Neuronal stem cell (in vitro differentiated cells): ENCODE data around the gene ALDOC.

ENCODE experiments used
- DNase-seq: peaks from one replicate; pipeline ENCODE4 v3.0.0-alpha.2; 2013; ENCODE audit warnings: low spot score
- H2AFZ ChIP-seq: one replicate; pipeline ENCODE4 v1.6.1; 2013; ENCODE audit warnings: mild to moderate bottlenecking, low read length, inconsistent platforms
- H2AK5ac ChIP-seq: 2 replicates; pipeline ENCODE4 v1.6.1; 2013; ENCODE audit warnings: low read depth, mild to moderate bottlenecking, inconsistent platforms, low read length, moderate library complexity, mixed read lengths
- H2BK120ac ChIP-seq: 2 replicates; pipeline ENCODE4 v1.6.1; 2013; ENCODE audit warnings: low read depth, mild to moderate bottlenecking, inconsistent platforms, low read length, moderate library complexity, mixed read lengths
- H2BK12ac ChIP-seq: one replicate; pipeline ENCODE4 v1.6.1; 2013; ENCODE audit warnings: low read length, inconsistent platforms
- H2BK15ac ChIP-seq: 2 replicates; pipeline ENCODE4 v1.6.1; 2013; ENCODE audit warnings: mild to moderate bottlenecking, low read length, inconsistent platforms, mixed read lengths
- H2BK5ac ChIP-seq: one replicate; pipeline ENCODE4 v1.6.1; 2013; ENCODE audit warnings: inconsistent platforms, mild to moderate bottlenecking, low read length, moderate library complexity
- H3K14ac ChIP-seq: one replicate; pipeline ENCODE4 v1.6.1; 2013; ENCODE audit warnings: low read length, inconsistent platforms
- H3K18ac ChIP-seq: 2 replicates; pipeline ENCODE4 v1.6.1; 2013; ENCODE audit warnings: low read length, inconsistent platforms
- H3K23ac ChIP-seq: 2 replicates; pipeline ENCODE4 v1.6.1; 2013; ENCODE audit warnings: low read depth, mild to moderate bottlenecking, mixed read lengths, low read length, inconsistent platforms; ENCODE audit not compliant: poor library complexity
- H3K27ac ChIP-seq: replicated peaks from 3 replicates; pipeline ENCODE4 v1.5.1; 2013; ENCODE audit warnings: low read length, inconsistent platforms
- H3K27me3 ChIP-seq, 3 experiments: 2 replicates each; pipeline ENCODE4 v1.6.1; 2013; ENCODE audit warnings: low read length in 3 of 3, mild to moderate bottlenecking in 2 of 3, inconsistent platforms in 1 of 3, low read depth in 1 of 3, mixed read lengths in 1 of 3, moderate library complexity in 1 of 3; ENCODE audit not compliant: control insufficient read depth in 3 of 3, insufficient read depth in 3 of 3
- H3K36me3 ChIP-seq, 2 donors: replicated peaks in 1 of 2; 2 replicates each; pipeline ENCODE4 v1.6.1; 2013; ENCODE audit warnings: low read length in 2 of 2; ENCODE audit not compliant: control insufficient read depth in 2 of 2, insufficient read depth in 2 of 2
- H3K4ac ChIP-seq: 2 replicates; pipeline ENCODE4 v1.6.1; 2013; ENCODE audit warnings: inconsistent platforms, mild to moderate bottlenecking, low read length, moderate library complexity
- H3K4me1 ChIP-seq, 2 donors: 1 replicate in 1 of 2; 2 replicates in 1 of 2; pipeline ENCODE4 v1.6.1; 2013; ENCODE audit warnings: low read length in 2 of 2, low read depth in 1 of 2; ENCODE audit not compliant: control insufficient read depth in 2 of 2, insufficient read depth in 1 of 2
- H3K4me2 ChIP-seq: one replicate; pipeline ENCODE4 v1.6.1; 2013; ENCODE audit warnings: mild to moderate bottlenecking, low read length, inconsistent platforms; ENCODE audit not compliant: insufficient read depth, poor library complexity, severe bottlenecking
- H3K4me3 ChIP-seq, 2 donors: 2 replicates each; pipeline ENCODE4 v1.5.1; 2013; ENCODE audit warnings: low read length in 2 of 2, mild to moderate bottlenecking in 2 of 2, inconsistent platforms in 1 of 2, moderate library complexity in 1 of 2
- H3K79me1 ChIP-seq: one replicate; pipeline ENCODE4 v1.6.1; 2013; ENCODE audit warnings: low read depth, mild to moderate bottlenecking, inconsistent platforms, low read length, moderate library complexity
- H3K9ac ChIP-seq: one replicate; pipeline ENCODE4 v1.6.1; 2013; ENCODE audit warnings: mild to moderate bottlenecking, low read depth, low read length, inconsistent platforms; ENCODE audit not compliant: poor library complexity
- H3K9me3 ChIP-seq, 2 donors: replicated peaks in 1 of 2; 2 replicates each; pipeline versions ENCODE3 to v1.6.1; 2013; ENCODE audit warnings: low read length in 2 of 2, mild to moderate bottlenecking in 2 of 2, inconsistent platforms in 1 of 2, low read depth in 1 of 2, mixed read lengths in 1 of 2, moderate library complexity in 1 of 2; ENCODE audit not compliant: control insufficient read depth in 2 of 2, insufficient read depth in 1 of 2
- H4K8ac ChIP-seq: one replicate; pipeline ENCODE4 v1.6.1; 2013; ENCODE audit warnings: low read depth, mild to moderate bottlenecking, inconsistent platforms, low read length, moderate library complexity
- H4K91ac ChIP-seq: one replicate; pipeline ENCODE4 v1.6.1; 2013; ENCODE audit warnings: low read length, low read depth, mild to moderate bottlenecking, inconsistent platforms; ENCODE audit not compliant: poor library complexity
- WGBS, 2 donors: extraction: QIAGEN DNeasy Blood & Tissue Kit; methylation state at CpG; one replicate each; pipeline ENCODE4 v1.1.7; 2013; ENCODE audit warnings: missing lambda C conversion rate in 2 of 2, mixed read lengths in 1 of 2; ENCODE audit not compliant: insufficient read length in 2 of 2, insufficient replicate concordance in 1 of 2; ENCODE audit errors: extremely low coverage in 2 of 2; 5-methylcytosine and 5-hydroxymethylcytosine counted together

ALDOC gene

GRCh38 chr17:28532050-28532960, 44.4 kb downstream of the ALDOC start:
- Histone ChIP-seq H3K18ac (peak overlapping the region; percentile 65), H3K27ac (no peak overlapping the region)

GRCh38 chr17:28530926-28531325, 45.8 kb downstream of the ALDOC start:
- H2BK5ac ChIP-seq: no peak overlapping the region
- DNase-seq: no peak
- no peak overlapping the region for H2BK120ac ChIP-seq
- H3K4me3 ChIP-seq: no peak overlapping the region
- H3K27me3 ChIP-seq: peaks cover 0 to 27% (median 0%) of the 10 kb centered on the region in 3 experiments
- no peak overlapping the region for H2BK15ac ChIP-seq
- H2BK12ac ChIP-seq: no peak overlapping the region
- H3K79me1 ChIP-seq: no peaks in the 10 kb centered on the region
- no peak overlapping the region for H3K4ac ChIP-seq
- H3K14ac ChIP-seq: no peak overlapping the region
- no peak overlapping the region for H3K4me2 ChIP-seq
- no peak overlapping the region for H4K91ac ChIP-seq
- no peaks in the 10 kb centered on the region for H3K9me3 ChIP-seq
- no peak overlapping the region for H3K27ac ChIP-seq
- H3K9ac ChIP-seq: no peak overlapping the region
- no peak overlapping the region for H2AFZ ChIP-seq
- H3K23ac ChIP-seq: no peak overlapping the region
- WGBS, 2 donors: no CpG with 5 or more reads among the region's 7 CpGs
- H3K36me3 ChIP-seq: no peaks in the 10 kb centered on the region
- no peak overlapping the region for H4K8ac ChIP-seq
- H2AK5ac ChIP-seq: no peak overlapping the region
- peaks cover 9 to 11% of the 10 kb centered on the region in 2 donors for H3K4me1 ChIP-seq
- no peak overlapping the region for H3K18ac ChIP-seq

More at GRCh38 chr17:28532050-28532960, 44.4 kb downstream of the ALDOC start:
- Histone ChIP-seq H3K4me2 (no peak overlapping the region), H3K14ac (no peak overlapping the region), H4K91ac (no peak overlapping the region), H3K23ac (no peak overlapping the region), H2AFZ (no peak overlapping the region), H4K8ac (no peak overlapping the region), H2BK12ac (no peak overlapping the region), H3K36me3 (no peaks in the 10 kb centered on the region), H3K9ac (no peak overlapping the region), H3K4me3 (no peak overlapping the region), H3K27me3 (peaks cover 0 to 41% (median 0%) of the 10 kb centered on the region in 3 experiments), H3K9me3 (no peaks in the 10 kb centered on the region), H3K4me1 (peaks cover 9% of the 10 kb centered on the region in 2 donors), H2BK120ac (no peak overlapping the region), H2BK15ac (peak overlapping the region; percentile 20), H3K79me1 (no peaks in the 10 kb centered on the region), H2AK5ac (peak overlapping the region; percentile 54), H3K4ac (no peak overlapping the region), H2BK5ac (no peak overlapping the region)
- DNase-seq: no peak
- WGBS, 2 donors: no CpG with 5 or more reads among the region's 7 CpGs

- Histone ChIP-seq H3K4me3 (no peak overlapping the region), H4K91ac (no peak overlapping the region)
- WGBS, 2 donors: no CpG with 5 or more reads among the region's 4 CpGs
These were observed 46.4 kb downstream of the ALDOC start for GRCh38 chr17:28530250-28530649.

GRCh38 chr17:28529013-28529400, 47.7 kb downstream of the ALDOC start:
- H3K4me3 ChIP-seq: no peak overlapping the region
- H3K18ac ChIP-seq: no peak overlapping the region
- H4K8ac ChIP-seq: no peak overlapping the region
- no peak overlapping the region for H2BK5ac ChIP-seq
- no peak overlapping the region for H3K4ac ChIP-seq
- no peaks in the 10 kb centered on the region for H3K79me1 ChIP-seq
- no peak overlapping the region for H4K91ac ChIP-seq
- no peak for DNase-seq
- no peak overlapping the region for H2AFZ ChIP-seq
- H2AK5ac ChIP-seq: peak overlapping the region; percentile 16
- no peak overlapping the region for H3K9ac ChIP-seq
- no peak overlapping the region for H3K14ac ChIP-seq
- no peak overlapping the region for H2BK120ac ChIP-seq
- no peak overlapping the region for H3K4me2 ChIP-seq
- H3K27me3 ChIP-seq: peaks cover 0 to 15% (median 0%) of the 10 kb centered on the region in 3 experiments
- H2BK15ac ChIP-seq: no peak overlapping the region
- no peak overlapping the region for H3K23ac ChIP-seq
- no peak overlapping the region for H2BK12ac ChIP-seq
- no peaks in the 10 kb centered on the region for H3K9me3 ChIP-seq
- no CpG with 5 or more reads among the region's 3 CpGs for WGBS, 2 donors
- no peaks in the 10 kb centered on the region for H3K36me3 ChIP-seq
- H3K4me1 ChIP-seq: peaks cover 9 to 24% of the 10 kb centered on the region in 2 donors
- no peak overlapping the region for H3K27ac ChIP-seq

More at GRCh38 chr17:28530250-28530649, 46.4 kb downstream of the ALDOC start:
- Histone ChIP-seq H3K18ac (no peak overlapping the region), H2BK12ac (no peak overlapping the region), H3K14ac (no peak overlapping the region), H2BK5ac (no peak overlapping the region), H3K4me2 (no peak overlapping the region), H3K36me3 (no peaks in the 10 kb centered on the region), H3K9me3 (no peaks in the 10 kb centered on the region), H3K4ac (no peak overlapping the region), H3K79me1 (no peaks in the 10 kb centered on the region), H2AFZ (no peak overlapping the region), H2AK5ac (no peak overlapping the region), H3K27ac (no peak overlapping the region), H2BK15ac (no peak overlapping the region), H3K23ac (no peak overlapping the region), H4K8ac (no peak overlapping the region), H3K9ac (no peak overlapping the region), H3K4me1 (peaks cover 9 to 16% of the 10 kb centered on the region in 2 donors), H2BK120ac (no peak overlapping the region), H3K27me3 (peaks cover 0 to 22% (median 0%) of the 10 kb centered on the region in 3 experiments)
- DNase-seq: no peak
